ENCODE measurements around the gene CPA2. TPM values are rescaled to one million over a fixed set of nuclear protein-coding genes. Genes with fewer than 3 reads are reported as not detected.
"Not testable (repeated sequence)": the region's sequence is repeated elsewhere in the genome, so short reads cannot be mapped to it uniquely, and the experiment has no call there.

CPA2 gene
- total RNA-seq = not detected
- long read RNA-seq = 0 reads

DNA sequence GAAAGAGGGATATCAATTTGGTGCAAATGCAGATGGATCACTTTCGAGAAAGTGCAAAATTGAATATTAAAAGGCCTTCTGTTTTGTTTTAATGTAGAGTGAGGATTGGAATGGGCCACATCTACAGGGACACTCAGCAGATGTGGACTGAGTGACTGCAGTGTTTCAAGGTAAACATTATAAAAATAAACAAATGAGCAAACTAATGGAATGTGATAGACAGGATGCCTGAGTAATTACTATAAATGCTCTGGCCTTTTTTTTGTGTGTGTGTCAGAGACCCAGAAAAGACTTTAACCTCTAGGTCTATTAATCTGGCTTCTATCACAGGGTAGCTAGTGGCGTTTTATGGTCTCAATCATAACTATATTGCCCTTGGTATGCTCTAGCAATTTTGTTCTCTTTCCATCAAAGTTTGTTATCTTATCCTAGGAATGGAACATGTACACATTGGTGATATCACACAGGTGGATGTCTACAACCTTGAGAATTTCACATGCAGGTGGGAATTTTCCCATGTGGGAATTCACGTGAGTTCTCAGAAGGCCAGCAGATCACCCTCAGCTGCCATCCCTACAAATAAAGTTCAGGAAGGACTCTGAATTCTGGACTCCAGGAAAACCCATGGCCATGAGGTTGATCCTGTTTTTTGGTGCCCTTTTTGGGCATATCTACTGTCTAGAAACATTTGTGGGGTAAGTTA lies at the start of gene CPA2:
CPA2 (plus strand) TSS at position 606 of the 703 bp plus-strand sequence; CDS start at position 625, 19 bp downstream.
- intact Hi-C loops (cut with DNase I) = no loop called here
- DNase-seq (no peak), ATAC-seq (ENCODE audit: poor library complexity) (no peak)

DNA sequence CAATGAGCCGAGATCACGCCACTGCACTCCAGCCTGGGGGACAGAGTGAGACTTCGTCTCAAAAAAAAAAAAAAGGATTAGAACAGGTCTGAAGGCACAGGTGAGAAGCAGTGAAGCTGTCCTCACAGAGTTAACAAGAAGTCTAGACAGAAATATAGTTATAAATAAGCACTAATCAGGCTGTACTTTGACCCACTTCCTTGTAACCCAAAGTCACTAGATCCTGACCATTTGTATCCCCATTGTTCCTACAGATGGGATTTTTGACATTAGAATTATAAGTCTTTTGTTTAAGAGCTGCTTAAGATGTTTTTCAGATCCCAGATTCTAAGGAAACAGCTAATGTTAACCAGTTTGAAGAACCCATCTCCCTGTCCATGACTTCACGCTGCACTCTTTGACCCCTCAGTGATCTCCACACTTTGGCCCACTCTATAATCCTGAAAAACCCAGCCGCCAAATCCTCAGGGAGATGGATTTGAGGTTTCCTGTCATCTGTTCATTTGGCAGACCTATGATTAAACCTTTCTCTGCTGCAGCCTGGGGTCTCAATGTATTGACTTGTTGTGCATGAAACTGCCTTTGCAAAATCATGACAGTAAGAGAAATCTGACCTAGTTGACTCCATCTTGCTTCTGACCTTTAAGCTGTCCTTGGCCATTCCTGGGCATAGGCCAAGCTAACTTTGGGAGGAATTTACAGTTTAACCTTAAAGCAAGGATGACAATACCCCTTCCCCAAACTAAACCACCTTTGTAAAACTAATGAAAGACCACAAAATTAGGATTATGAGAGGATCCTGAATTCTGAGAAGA lies 47.6 kb upstream of the CPA2 start:
- intact Hi-C loops (cut with DNase I) = no loop called here
- DNase-seq (no peak), ATAC-seq (ENCODE audit: poor library complexity) (no peak)

DNA sequence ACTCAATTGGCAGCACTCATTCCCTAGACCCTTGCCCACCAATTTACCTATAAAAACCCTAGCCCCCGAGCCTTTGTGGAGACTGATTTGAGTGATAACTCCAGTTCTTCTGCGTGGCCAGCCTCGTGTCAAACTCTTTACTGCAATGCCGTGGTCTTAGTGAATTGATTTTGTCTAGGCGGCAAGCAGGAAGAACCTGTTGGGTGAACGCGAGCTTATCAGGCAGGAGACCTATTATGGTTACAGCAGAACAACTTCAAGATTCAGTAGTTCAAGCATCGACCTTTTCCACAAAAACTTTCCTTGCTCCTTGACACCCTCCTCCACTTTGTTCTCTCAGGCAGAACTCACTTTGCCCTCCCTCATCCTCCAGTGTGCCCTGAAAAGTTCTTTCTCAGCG lies 46.8 kb upstream of the CPA2 start:
- DNase-seq (no peak), ATAC-seq (ENCODE audit: poor library complexity) (no peak)
- intact Hi-C loops (cut with DNase I) = no loop called here

DNA sequence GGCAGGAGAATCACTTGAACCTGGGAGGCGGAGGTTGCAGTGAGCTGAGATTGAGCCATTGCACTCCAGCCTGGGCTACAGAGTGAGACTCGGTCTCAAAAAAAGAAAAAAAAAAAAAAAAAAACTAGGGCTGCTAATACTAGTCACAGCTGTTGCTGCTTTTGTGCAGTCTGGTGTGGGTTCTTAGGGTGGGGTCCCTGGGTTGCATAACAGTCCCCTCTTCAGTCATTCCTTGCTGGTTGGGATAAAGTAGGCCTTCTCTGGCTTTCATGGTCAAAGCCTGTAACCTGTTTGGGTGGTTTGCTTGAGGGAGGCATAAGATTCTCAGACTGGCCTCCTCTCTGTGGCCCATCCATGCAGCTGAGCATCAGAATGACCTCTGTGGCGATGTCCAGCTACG lies 44.9 kb upstream of the CPA2 start:
- no peak for ATAC-seq (ENCODE audit: poor library complexity)
- intact Hi-C loops (cut with DNase I) = no loop called here

DNA sequence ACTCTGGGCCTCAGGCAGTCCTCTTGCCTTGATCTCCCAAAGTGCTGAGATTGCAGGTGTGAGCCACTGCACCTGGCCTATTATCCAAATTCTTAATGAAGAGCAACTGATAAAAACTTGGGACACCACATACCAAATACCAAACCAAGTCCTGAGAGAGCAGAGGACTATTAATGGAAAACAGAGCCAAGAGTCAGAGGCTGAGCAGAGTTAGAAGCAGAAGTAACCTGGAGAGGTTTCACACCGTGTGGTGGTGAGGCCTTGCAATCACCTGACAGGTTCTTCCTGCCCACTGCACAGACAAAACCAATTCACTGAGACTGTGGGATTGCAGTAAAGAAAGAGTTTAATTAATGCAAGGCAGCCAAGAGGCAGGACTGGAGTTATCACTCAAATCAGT lies 43.0 kb upstream of the CPA2 start:
- DNase-seq (no peak), ATAC-seq (ENCODE audit: poor library complexity) (no peak)
- intact Hi-C loops (cut with DNase I) = no loop called here

More for the DNA sequence above, 44.9 kb upstream of the CPA2 start:
- DNase-seq = no peak

DNA sequence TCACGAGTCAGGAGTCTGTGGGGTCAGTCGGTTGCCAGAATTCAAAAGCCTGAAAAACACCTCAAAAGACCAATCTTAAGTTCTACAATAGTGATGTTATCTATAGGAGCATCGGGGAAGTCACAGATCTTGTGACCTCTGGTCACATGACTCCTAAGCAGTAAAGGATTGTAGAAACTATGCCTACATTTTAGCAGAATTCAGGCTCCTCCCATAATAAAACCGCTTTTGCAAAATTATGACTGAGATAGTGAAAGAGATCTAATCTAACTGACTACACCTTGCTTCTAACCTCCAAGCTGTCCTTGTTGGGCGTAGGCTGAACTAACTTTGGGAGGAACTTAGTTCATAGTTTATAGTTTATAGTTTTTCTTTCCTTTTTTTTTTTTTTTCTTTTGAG lies 42.5 kb upstream of the CPA2 start:
- DNase-seq (no peak), ATAC-seq (ENCODE audit: poor library complexity) (no peak)
- intact Hi-C loops (cut with DNase I) = no loop called here

DNA sequence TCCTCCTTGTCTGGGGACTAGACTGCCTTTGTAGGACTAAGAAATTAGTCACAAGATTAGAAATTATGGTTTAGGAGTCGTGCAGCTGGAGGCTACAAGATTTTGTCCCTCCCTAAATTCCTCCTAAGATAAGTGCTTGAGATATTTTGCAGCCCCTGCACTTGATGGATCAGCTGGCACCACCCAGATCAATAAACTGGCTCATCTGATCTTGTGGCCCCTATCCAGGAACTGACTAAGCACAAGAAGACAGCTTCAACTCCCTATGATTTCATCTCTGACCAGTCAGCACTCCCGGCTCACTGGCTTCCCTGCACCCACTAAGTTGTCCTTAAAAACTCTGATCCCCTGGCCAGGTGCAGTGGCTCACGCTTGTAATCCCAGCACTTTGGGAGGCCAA lies 41.7 kb upstream of the CPA2 start:
- ATAC-seq (ENCODE audit: poor library complexity); intact Hi-C loops (cut with DNase I); DNase-seq: not testable (repeated sequence)

DNA sequence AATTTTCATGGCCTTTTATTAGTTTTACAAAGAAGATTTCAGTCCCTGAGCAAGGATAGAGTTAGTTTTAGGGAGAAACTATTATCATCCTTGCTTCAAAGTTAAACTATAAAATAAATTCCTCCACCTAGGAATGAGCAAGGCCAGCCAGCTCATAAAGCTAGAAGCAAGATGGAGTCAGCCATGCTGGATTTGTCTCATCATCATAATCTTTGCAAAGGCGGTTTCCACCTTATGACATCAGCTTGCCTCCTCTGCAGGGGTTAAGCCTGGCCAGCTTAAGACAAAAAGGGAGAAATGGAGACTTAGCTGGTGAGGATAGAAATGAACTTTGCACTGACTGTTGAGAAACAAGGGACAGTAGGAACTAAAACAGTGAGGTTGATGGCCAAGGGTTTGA lies 40.3 kb upstream of the CPA2 start:
- DNase-seq = no peak
- ATAC-seq (ENCODE audit: poor library complexity) = no peak
- intact Hi-C loops (cut with DNase I) = no loop called here

DNA sequence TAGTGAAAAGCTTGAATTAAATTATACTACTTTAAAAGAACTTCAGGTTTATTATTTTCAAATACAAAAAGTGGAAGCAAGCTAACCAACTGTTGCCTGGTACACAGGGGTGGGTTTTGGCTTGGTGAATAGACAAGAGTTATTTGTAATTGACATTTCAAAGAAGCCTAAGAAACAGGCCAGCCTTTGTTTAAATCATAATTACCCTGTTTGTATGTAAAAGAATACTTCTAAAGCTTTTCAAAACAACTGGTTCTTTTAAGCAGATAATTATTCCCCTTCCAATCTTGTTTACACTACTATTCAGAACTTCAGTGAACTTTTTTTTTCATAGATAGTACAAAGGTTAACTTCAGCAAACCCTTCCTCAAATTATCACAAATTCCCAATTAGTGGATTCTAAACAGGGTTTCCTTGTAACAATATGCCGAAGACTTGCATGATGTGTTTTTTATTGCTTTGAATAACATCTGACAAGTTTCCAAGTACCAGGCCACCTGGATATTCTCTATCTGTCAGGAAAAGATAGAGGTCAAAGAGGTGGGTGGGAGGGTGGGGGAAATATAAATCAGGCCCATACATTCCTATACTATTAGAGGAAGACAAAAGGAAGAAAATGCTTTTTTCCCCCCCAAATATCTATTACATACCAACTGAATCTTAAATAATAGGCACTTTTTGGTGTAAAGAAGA lies 38.6 kb upstream of the CPA2 start:
- intact Hi-C loops (cut with DNase I) = no loop called here
- peak; percentile 53 for ATAC-seq (ENCODE audit: poor library complexity)
- DNase-seq = no peak

DNA sequence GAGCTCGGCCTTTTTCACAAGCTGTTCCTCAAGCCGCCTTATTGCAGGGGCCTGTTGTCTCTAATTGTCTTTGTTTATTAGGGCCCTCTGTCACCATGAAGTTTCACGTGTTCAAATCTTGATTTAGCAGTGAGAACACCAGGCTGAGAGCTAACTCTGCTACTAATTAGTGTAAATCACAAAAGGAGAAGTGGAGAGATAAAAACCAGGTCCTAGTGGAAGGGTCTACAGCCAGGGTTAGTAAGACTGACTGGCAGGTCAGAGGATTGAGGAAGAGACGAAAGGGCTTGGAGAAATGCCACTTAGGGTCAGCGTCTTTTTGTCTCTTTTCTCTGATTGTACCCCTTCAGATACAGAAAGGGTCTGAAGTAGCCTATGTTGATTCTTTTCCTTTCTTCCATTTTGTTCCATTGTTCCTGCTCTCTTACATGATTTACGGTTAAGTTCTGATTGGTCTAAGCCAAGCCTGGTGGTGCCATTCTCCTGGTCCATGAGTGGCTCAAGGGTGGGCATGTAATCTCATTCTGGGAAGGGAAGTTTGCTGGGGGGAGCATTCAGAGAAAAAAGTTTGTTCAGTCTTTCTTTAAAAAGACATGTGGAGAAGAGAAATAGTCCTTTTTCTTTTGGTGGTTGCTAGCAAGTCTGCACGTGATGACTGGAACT lies 37.7 kb upstream of the CPA2 start:
- intact Hi-C loops (cut with DNase I) = no loop called here
- no peak for ATAC-seq (ENCODE audit: poor library complexity)
- no peak for DNase-seq

DNA sequence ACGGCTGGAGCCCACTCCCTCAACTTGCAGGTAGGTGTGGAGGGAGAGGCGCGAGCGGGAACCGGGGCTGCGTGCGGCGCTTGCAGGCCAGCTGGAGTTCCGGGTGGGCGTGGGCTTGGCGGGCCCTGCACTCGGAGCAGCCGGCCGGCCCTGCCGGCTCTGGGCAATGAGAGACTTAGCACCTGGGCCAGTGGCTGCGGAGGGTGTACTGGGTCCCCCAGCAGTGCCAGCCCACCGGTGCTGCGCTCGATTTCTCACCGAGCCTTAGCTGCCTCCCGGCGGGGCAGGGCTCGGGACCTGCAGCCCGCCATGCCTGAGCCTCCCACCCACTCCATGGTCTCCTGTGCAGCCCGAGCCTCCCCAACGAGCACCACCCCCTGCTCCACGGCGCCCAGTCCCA lies 36.7 kb upstream of the CPA2 start:
- ATAC-seq (ENCODE audit: poor library complexity); DNase-seq; intact Hi-C loops (cut with DNase I): not testable (repeated sequence)

DNA sequence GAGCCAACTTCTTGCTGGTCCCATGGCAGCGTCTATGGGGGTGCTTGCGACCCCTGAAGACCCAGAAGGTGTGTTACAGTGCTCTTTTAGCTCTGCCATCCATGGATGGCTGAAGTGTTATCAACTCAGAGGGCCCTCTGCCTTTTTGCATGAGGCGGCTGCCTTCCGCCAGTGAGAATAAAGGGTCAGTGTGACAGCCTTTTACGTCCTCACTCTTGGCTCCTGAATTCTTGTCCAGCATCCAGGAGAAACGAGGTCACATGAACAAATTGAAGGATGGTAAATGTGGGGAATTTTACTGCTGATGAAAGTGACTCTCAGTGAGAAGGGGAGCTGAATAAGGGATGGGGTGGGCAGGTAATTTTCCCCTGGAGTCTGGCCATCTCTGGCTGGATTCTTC lies 34.9 kb upstream of the CPA2 start:
- no peak for DNase-seq
- intact Hi-C loops (cut with DNase I) = no loop called here
- ATAC-seq (ENCODE audit: poor library complexity) = no peak

DNA sequence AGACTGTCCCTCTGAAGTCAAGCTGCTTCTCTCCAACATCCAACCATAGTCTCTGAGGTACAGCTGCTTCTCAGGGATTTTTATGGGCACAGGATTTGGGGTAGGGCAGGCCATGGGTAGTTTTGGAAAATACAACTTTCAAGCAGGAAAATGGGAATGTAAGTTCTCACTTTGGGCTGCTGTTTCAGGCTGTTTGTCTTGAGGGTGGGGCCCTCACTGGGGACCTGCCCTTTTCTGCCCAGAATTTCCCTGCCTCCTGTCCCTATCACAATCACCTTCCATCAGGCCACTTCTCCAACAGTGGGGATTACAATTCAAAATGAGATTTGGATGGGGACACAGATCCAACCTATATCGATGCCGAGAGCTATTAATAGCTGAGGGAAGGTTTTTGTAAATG lies 34.5 kb upstream of the CPA2 start:
- ATAC-seq (ENCODE audit: poor library complexity) = no peak
- intact Hi-C loops (cut with DNase I) = no loop called here
- DNase-seq = no peak

DNA sequence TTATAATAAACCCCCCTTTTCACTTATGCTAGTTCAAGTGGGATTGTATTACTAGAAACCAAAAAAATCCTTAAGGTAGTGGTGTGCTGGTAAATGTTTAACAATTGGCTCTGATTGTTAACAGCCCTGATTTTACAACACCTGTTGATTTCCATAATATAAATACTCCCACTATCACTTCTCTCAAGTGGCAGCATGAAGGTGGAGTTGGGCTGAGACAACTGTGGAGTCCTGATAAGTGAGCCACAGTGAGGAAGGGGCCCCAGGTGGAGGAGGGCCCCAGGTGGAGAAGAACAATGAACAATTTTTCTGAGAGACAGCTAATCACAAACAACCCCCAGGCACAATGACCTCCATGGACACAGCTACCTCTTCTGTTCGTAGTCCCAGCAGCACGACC lies 32.6 kb upstream of the CPA2 start:
- intact Hi-C loops (cut with DNase I) = no loop called here

DNA sequence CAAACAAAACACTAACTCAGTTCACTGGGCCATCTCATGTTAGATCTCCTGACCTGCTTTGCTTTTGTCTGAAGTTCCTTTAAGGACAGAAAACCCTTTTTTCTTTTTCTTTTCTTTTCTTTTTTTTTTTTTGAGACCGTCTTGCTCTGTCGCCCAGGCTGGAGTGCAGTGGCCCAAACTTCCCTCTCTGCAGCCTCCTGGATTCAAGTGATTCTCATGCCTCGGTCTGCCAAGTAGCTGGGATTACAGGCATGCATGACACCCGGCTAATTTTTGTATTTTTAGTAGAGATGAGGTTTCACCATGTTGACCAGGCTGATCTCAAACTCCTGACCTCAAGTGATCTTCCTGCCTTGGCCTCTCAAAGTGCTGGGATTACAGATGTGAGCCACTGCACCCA lies 30.3 kb upstream of the CPA2 start:
- DNase-seq; intact Hi-C loops (cut with DNase I); ATAC-seq (ENCODE audit: poor library complexity): not testable (repeated sequence)

More for the DNA sequence above, 32.6 kb upstream of the CPA2 start:
- DNase-seq (no peak), ATAC-seq (ENCODE audit: poor library complexity) (no peak)

DNA sequence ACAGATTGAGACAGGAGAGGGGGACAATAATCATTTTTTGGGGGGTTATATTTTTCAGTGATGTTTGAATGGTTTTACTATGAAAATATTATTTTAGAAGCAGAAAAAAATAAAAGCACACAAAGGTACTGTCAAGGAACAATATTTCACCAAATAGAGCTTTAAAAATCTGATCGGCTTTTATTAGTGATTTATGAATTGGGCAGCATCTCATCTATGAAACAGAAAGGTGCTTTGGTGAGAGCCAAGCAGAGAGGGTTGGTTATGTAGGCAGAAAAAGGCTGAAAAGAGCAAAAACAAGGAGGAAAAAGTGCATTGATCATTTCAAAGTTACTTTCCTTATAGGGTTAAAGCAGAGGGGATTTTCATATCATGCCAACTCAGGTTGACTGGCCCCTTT lies 26.4 kb upstream of the CPA2 start:
- DNase-seq (no peak), ATAC-seq (ENCODE audit: poor library complexity) (no peak)
- intact Hi-C loops (cut with DNase I) = loop anchor here (5.0 kb wide), 1 partner anchor 482 kb away; no protein-coding TSS in a partner anchor

DNA sequence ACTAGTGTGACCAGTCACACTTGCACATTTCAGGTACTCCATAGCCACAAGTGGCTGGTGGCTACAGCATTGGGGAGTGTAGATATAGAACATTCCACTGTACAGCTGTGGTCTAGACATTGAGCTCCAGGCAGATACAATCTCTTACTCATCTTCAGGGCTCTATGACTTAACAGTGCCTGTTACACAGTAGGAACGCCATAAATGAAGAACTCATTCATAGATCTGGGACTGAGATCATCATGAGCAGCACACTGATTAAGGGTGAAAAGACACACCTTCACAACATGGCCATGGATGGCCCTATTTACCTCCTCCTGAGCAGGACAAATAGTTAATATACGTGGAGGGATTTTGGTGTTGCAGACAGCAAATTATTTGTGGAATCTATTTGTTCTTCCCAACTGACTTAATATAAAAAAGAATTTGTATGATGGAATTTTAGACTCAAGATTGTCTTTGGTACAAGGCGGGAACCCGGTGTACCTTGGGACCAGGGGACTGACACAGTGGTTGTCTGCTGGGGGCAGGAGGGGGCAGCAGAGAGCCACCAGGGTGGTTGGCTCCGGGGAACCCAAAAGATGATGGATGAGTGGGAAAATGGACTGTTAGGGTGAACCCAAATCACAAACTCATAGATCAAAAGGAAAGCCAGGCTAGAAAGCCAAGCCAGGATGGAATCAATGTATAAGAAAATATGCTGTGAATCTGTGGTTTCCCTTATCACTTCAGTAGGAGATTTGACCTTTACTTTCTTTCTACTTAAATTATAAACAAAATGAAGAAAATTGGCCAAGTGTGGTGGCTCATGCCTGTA lies 24.3 kb upstream of the CPA2 start:
- DNase-seq (peak; percentile 65), ATAC-seq (ENCODE audit: poor library complexity) (peak; percentile 75)
- intact Hi-C loops (cut with DNase I) = loop anchor here (5.0 kb wide), 1 partner anchor 480 kb away; no protein-coding TSS in a partner anchor

DNA sequence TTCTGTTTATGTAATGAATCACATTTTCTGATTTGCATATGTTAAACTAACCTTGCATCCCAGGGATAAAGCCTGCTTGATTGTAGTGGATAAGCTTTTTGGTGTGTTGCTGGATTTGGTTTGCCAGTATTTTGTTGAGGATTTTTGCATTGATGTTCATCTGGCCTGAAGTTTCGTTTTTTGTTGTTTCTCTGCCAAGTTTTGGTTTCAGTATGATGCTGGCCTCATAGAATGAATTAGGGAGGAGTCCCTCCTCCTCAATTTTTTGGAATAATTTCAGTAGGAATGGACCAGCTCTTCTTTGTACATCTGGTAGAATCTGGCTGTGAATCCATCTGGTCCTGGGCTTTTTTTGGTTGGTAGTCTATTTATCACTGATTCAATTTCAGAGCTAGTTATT lies 23.2 kb upstream of the CPA2 start:
- ATAC-seq (ENCODE audit: poor library complexity); DNase-seq: not testable (repeated sequence)
- intact Hi-C loops (cut with DNase I) = loop anchor here (5.0 kb wide), 1 partner anchor 479 kb away; no protein-coding TSS in a partner anchor
